CD4-positive, alpha-beta T cell treated with Interleukin-4 for 1 hour (primary cell): ENCODE measurements around the gene DERL2.

Source experiments
- DNase-seq, 2 donors: peaks; one replicate each; pipeline ENCODE4 v3.0.0-alpha.2; 2020 to 2022

Gene DERL2

GRCh38 chr17:5500589-5501391 lies 14.8 kb upstream of the DERL2 start:
- DNase-seq: peak; percentile 85 to 88

DNA sequence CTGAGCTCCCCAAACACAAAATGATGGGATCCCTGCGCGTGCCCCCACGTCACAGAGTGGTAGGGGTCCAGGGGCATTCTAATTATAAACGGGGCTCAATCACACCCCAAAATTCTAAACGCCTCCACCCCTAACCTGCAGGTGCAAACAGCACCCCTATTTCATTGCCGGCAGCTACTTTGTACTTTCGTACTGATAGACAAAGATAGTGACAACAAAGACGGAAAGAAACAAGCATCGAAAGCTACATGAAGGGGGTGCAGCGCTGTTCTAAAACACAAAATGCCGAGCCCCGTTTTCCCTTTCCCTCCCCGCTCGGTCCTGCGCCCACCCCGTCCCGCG lies 14.2 kb upstream of the DERL2 start:
- no peak for DNase-seq

DNA sequence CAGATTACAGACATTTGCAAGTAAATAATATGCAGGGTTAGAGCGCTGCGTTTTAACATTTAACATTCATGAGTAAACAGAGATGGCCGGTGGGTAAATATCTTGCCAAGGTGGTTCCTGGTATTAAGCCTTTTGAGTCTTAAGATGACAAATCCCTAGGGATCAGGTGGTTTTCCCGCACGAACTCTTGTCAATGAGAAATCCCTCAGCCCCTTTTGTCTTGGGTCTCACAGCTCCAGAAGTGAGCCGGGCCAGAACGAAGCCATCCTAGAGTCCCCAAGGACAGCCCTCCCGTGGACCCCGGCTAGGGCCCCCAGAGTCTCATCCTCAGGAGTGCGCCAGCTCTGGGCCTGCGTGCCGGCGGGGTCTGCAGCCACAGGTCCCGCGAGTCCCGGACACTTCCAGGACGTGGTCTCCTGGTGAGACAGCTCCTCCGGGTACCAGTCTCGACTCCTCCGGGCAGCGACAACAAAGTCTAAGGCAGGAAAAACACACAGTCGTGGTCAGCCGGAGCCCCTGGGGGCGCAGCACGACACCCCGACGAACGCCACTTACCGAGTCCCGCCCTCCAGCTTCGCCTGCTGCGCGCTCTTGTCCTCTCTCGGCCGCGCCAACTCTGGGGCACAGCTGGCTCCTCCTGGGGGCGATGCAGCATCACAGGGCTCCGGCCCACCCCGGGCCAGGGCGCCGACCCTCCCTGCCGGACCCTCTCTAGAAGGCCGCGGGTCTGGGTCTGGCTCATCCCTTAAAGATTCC lies 13.7 kb upstream of the DERL2 start:
- no peak for DNase-seq

- DNase-seq: no peak
Observed at GRCh38 chr17:5492970-5493369, 7.0 kb upstream of the DERL2 start.

- no peak for DNase-seq
Observed at GRCh38 chr17:5488752-5489151, 2.8 kb upstream of the DERL2 start.

- peak; percentile 99 for DNase-seq
Observed at GRCh38 chr17:5486206-5487124, 487 bp upstream of the DERL2 start, which contains the start of gene MIS12. Gene MIS12 (plus strand): TSS chr17:5486566. CDS start chr17:5488863, 2,297 bp downstream.

GRCh38 chr17:5481451-5481850 lies 4.5 kb downstream of the DERL2 start:
- no peak for DNase-seq

GRCh38 chr17:5480962-5481361 lies 5.0 kb downstream of the DERL2 start:
- no peak for DNase-seq

DNA sequence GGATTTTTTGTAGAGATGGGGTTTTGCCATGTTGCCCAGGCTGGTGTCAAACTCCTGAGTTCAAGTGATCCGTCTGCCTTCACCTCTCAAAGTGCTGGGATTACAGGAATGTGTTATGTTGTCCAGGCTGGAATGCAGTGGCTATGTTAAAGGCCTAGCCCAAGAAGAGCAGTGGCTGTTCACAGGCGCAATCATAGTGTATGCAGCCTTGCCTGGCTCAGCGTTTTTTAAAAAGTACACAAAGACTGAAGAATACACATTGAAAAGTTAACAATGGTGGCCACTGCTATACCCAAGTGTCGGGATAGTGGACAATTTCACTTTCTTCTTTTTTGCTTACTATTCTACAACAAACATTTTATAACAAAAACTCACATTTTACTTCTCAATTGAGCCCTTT lies 7.0 kb downstream of the DERL2 start:
- no peak for DNase-seq

GRCh38 chr17:5473906-5474305 lies 12.1 kb downstream of the DERL2 start:
- DNase-seq: no peak

- no peak for DNase-seq
Observed at GRCh38 chr17:5472511-5472910, 13.5 kb downstream of the DERL2 start.

- no peak for DNase-seq
Observed at GRCh38 chr17:5468075-5468473, 17.9 kb downstream of the DERL2 start.

DNA sequence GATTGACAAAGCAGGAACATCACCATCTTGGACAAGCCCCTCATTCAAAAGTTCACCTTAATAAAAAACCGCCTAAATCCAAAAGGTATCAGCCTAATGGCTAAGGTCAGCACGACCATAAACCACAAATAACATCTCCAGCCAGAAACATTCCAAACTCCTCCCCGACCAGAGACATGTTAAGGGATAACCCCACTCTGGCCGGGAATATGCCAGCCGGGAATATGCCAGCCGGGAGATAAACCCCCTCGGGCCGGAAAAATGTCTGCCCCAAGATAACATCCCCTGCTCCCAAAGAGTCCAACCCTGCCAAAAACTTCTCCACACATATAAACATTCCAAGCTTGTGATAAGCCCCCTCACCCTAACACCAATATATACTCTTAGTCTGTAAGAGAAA lies 18.6 kb downstream of the DERL2 start:
- no peak for DNase-seq

DNA sequence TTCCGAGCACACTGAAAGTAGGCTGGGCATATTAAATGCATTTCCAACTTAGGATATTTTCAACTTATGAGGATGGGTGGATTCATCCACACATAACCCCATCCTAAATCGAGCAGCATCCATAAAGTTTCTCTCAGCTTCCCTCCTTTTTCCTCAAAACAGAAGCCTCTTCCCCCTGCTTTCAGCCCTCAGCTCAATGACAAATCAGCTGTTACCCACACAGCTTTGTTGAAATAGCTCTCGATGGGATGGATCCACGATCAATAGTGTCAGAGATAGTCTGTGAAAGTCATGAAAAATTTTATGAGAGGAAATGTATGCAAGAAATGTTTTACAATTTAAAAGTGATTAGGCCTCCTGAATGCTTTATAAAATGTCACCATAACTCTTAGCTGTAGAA lies 19.7 kb downstream of the DERL2 start:
- no peak for DNase-seq

DNA sequence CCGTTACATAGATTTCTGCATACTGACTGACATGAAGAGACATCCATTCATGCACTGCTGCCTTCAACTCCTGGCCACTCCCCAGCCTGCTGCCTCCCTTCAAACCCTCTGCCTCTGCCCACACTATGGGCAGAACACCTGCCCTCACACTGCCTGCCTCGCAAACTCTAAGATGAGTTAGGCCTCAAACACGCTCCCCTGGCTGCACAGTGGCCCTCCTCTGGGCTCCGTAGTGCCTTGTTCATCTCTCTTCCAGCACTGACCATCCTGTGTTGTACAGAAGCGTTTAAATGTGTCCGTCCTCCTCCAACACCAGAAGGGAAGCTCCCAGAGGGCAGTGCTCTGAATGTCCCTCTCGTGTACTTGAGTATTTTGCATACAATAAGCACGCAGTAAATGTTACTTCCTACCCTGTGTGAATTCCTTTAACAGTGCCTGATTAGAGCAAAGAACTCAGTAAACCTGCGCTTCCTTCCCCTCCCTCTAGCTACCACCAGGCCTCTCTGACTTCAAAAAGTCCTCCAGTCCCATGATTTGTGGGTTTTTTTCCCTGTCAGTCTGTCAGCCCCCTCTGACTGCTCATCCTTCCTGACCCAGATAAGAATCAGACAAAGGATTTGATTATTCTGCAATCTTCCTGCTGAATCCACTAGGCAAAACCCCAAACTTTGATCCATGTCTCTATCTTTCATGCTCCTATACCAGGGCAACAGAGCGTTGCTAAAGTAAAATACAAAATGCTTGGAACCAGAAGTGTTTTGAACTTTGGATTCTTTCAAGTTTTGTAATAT lies 21.1 kb downstream of the DERL2 start:
- no peak for DNase-seq

DNA sequence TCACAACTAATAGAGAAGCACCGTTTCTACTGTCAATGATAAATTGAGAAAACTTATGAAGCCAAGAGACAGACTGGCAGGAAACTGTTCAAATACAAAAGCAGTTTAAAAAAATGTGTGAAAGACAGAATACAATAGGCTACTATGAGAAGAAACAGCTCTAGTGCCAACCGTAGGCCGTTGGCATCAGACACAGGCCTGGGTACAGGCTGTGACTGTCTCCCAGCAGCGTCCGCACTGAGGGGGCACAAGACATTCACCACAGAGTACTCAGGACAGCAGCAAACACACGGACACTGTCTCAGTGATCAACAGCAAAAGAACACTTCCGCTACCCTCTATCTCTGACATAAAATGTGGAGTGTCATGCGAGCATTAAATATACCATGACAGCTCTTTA lies 39.2 kb downstream of the DERL2 start:
- no peak for DNase-seq

- no peak for DNase-seq
Observed at GRCh38 chr17:5444209-5444608, 41.8 kb downstream of the DERL2 start.

DNA sequence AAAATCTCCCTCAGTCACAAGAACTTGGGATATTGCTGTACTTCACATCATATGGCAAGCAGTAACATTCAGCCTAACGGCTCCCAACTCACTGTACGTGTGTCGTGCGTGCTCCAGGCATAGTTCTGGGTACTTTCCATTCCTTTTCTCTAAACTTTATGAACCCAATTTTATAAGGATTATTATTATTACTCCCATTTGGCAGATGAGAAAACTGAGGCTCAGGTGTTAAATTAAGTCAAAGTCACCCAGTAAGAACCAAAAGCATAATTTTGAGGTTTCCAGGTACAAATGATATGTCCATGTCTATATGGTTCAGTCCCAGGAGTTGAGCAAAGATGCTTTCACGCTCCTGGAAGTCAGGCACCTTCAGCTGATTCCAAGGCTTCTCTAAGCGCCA lies 42.2 kb downstream of the DERL2 start:
- DNase-seq: no peak

- no peak for DNase-seq
Observed at GRCh38 chr17:5439446-5439764, 46.6 kb downstream of the DERL2 start.

DNA sequence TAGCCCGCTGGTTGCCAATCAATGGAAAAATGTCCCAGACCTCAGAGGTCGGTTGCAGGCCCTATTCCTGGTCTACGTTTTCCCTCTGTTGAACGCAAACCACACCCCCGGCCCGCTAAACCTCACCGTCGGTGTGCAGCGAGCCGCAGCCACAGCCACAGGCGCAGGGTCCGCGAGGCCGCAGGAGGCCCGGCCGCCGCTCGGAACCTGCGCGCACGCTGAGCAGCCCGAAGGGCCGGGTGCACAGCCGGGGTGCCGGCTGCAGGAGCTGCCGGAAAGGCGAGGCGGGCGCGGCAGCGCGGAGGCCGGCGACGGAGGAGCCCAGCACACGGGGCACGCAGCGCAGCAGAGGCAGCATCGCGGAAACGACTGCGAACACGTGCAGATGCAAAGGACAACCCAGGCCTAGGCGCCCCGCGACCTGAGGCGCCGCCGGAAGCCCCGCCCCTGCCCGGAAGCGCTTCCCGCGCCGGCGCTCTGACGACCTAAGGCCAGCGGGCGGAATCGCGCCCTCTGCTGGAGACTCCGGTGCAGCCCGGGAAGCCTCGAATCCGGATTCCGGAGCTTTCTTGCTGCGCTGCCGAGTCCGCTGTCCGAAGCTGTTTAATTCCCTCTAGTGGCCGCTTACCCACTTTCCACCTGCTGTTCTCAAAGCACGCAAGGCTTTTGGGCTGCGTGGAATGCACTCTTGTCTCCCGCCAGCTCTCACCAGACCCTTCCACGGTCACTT lies 47.1 kb downstream of the DERL2 start, which contains the start of gene C1QBP:
Gene C1QBP, minus strand, starts transcription at position 440 of the 730 bp plus-strand sequence. Its CDS starts 82 bp downstream, at position 358.
- DNase-seq: peak; percentile 93 to 94

- peak in 1 of 2 donors; percentile 9 for DNase-seq
Observed at GRCh38 chr17:5437721-5438317, 48.2 kb downstream of the DERL2 start.
